ENCODE results near the gene ZNF837.

DNA sequence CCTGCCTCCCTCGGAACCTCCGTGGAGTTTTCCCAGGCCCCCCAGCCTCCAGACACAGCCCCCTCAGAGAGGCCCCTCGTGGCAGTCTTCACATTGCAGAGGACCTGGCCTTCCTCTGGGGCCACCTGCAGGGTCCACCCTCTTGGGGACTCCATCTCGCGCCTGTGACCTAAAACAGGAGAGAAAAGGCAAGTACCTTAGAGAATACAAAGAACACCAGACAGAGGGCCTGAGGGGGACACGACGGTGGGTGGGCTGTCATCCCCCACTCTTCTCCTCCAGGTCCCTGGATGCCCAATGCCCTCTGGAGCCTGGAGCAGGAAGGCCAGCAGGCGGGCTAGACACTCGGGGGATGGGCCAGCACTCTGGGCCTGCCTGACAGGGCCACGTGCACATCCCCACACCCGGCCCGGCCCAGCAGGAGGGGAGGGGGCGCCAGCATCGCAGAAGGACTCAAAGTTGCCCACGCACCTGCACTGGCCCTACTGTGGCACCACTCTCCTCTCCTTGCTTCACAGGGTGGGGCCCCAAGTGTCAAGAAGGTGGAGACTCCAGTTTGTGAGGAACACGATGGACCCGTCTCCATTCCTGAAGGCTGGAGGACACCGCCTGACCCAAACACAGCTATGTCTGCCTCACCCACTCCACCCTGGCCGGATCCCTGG is 23.2 kb downstream of the ZNF837 start:
- TF ChIP-seq, protein P1, sequence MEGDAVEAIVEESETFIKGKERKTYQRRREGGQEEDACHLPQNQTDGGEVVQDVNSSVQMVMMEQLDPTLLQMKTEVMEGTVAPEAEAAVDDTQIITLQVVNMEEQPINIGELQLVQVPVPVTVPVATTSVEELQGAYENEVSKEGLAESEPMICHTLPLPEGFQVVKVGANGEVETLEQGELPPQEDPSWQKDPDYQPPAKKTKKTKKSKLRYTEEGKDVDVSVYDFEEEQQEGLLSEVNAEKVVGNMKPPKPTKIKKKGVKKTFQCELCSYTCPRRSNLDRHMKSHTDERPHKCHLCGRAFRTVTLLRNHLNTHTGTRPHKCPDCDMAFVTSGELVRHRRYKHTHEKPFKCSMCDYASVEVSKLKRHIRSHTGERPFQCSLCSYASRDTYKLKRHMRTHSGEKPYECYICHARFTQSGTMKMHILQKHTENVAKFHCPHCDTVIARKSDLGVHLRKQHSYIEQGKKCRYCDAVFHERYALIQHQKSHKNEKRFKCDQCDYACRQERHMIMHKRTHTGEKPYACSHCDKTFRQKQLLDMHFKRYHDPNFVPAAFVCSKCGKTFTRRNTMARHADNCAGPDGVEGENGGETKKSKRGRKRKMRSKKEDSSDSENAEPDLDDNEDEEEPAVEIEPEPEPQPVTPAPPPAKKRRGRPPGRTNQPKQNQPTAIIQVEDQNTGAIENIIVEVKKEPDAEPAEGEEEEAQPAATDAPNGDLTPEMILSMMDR (conservative IDR thresholded peaks at IDR 0.05): no peak
- no peak for TF ChIP-seq EZH2 (IDR thresholded peaks at IDR 0.05; ENCODE audit: low read depth)

Data from PC-9 (cell line).